K562 (cell line): ENCODE measurements around the gene CALHM2. TPM values are rescaled to one million over a fixed set of nuclear protein-coding genes. Genes with fewer than 3 reads are reported as not detected.

Experiments
- CHCHD3 ChIP-seq: fragments of 250-450 bp; sonication (Bioruptor Pico); IDR thresholded peaks from 2 replicates; pipeline ENCODE4 v2.1.2; 2022; ENCODE audit warnings: mild to moderate bottlenecking
- EWSR1 ChIP-seq: fragments of 450-650 bp; IDR thresholded peaks from 2 replicates; pipeline ENCODE4 v1.6.1; 2018; ENCODE audit warnings: borderline replicate concordance, mild to moderate bottlenecking, low read depth, moderate library complexity; ENCODE audit not compliant: partially characterized antibody
- FOSL1 ChIP-seq: fragments of 200-800 bp; sonication (Bioruptor generic); conservative IDR thresholded peaks from 2 replicates; pipeline ENCODE4 v1.6.1; 2016; ENCODE audit warnings: missing genetic modification characterization, missing compliant biosample characterization
- FOXA3 ChIP-seq, 2 experiments: fragments of 450-650 bp in 1 of 2; sonication (generic) in 1 of 2; formaldehyde crosslinking; IDR thresholded peaks in 1 of 2; conservative IDR thresholded peaks in 1 of 2; 2 replicates each; pipeline versions ENCODE4 v1.4.0 to v1.8.0; 2020 to 2022; ENCODE audit warnings: mild to moderate bottlenecking in 2 of 2, missing genetic modification reagents in 1 of 2
- HMG20B ChIP-seq: fragments of 250-450 bp; sonication (Bioruptor Pico); IDR thresholded peaks from 2 replicates; pipeline ENCODE4 v1.5.0; 2021; ENCODE audit warnings: mild to moderate bottlenecking
- L3MBTL2 ChIP-seq: fragments of 450-650 bp; IDR thresholded peaks from 2 replicates; pipeline ENCODE4 v1.6.1; 2016; ENCODE audit warnings: mild to moderate bottlenecking, moderate library complexity
- MAZ ChIP-seq, 2 experiments: fragments of 450-650 bp in 1 of 2; sonication (generic) in 1 of 2; formaldehyde crosslinking; IDR thresholded peaks in 1 of 2; conservative IDR thresholded peaks in 1 of 2; 2 replicates each; pipeline versions ENCODE4 v1.4.0 to v1.5.0; 2020; ENCODE audit warnings: mild to moderate bottlenecking in 1 of 2, missing genetic modification reagents in 1 of 2
- MEF2A ChIP-seq: IDR thresholded peaks from 2 replicates; pipeline ENCODE4 v1.6.1; 2011; ENCODE audit warnings: low read depth, mild to moderate bottlenecking, low read length, moderate library complexity; ENCODE audit not compliant: control insufficient read depth
- MYNN ChIP-seq, 2 experiments: sonication (generic); formaldehyde crosslinking in 1 of 2; IDR thresholded peaks; 2 replicates each; pipeline versions ENCODE4 v1.5.0 to v1.6.1; 2016 to 2020; ENCODE audit warnings: antibody characterized with exemption in 1 of 2, missing genetic modification reagents in 1 of 2
- NFIC ChIP-seq: fragments of 450-650 bp; IDR thresholded peaks from 2 replicates; pipeline ENCODE4 v1.6.1; 2017; ENCODE audit warnings: mild to moderate bottlenecking, inconsistent platforms
- NFXL1 ChIP-seq: fragments of 450-650 bp; formaldehyde crosslinking; IDR thresholded peaks from 2 replicates; pipeline ENCODE4 v1.4.0; 2021; ENCODE audit warnings: mild to moderate bottlenecking
- PHF21A ChIP-seq: fragments of 450-650 bp; IDR thresholded peaks from 2 replicates; pipeline ENCODE4 v1.6.1; 2017; ENCODE audit warnings: low read depth, borderline replicate concordance
- SUPT5H ChIP-seq: fragments of 450-650 bp; IDR thresholded peaks from 2 replicates; pipeline ENCODE4 v1.6.1; 2016
- ZNF436 ChIP-seq: fragments of 250-450, 450-650 bp; sonication (Bioruptor Pico); formaldehyde crosslinking; IDR thresholded peaks from 2 replicates; pipeline ENCODE4 v1.7.0; 2020; ENCODE audit warnings: mild to moderate bottlenecking
- ZNF695 ChIP-seq: fragments of 450-650 bp; formaldehyde crosslinking; IDR thresholded peaks from 2 replicates; pipeline ENCODE4 v1.4.0; 2020; ENCODE audit warnings: mild to moderate bottlenecking, moderate library complexity
- ZNF79 ChIP-seq: fragments of 250-450 bp; sonication (Bioruptor Pico); IDR thresholded peaks from 2 replicates; pipeline ENCODE4 v1.4.0; 2020; ENCODE audit warnings: low read depth, mild to moderate bottlenecking, moderate library complexity
- polyA plus RNA-seq, 8 experiments: library from polyadenylated mRNA; depleted of rRNA in 4 of 8; stranded (reverse) in 5 of 8; unstranded in 3 of 8; fragments of >200 nt; fragmentation: Nextera tagmentation in 2 of 8; fragmentation: Illumina TruSeq in 1 of 8; extraction: Ambion mirVana in 2 of 8; extraction: Trizol in 1 of 8; gene quantifications; 2 replicates each; pipeline versions ENCODE4 v1.2.1 to v1.2.3, GENCODE V29; 2011 to 2014; ENCODE audit warnings: inconsistent platforms in 1 of 8, missing spikeins in 1 of 8
- total RNA-seq, 7 experiments: library from RNA; depleted of rRNA in 6 of 7; stranded (reverse); fragments of >200 nt in 6 of 7; fragmentation: Illumina TruSeq in 2 of 7; extraction: Trizol in 2 of 7; gene quantifications; 2 replicates each; pipeline versions ENCODE4 v1.2.1 to v1.2.3, GENCODE V29; 2011 to 2021; ENCODE audit warnings: low replicate concordance in 1 of 7
- TF ChIP-seq, protein P1 (sequence below): fragments of 250-450 bp; sonication (Bioruptor Pico); IDR thresholded peaks from 2 replicates; pipeline ENCODE4 v1.8.0; 2022; ENCODE audit warnings: inconsistent platforms, mild to moderate bottlenecking, moderate library complexity, borderline replicate concordance

CALHM2 gene
- total and polyA plus RNA-seq, 9 of the 15 experiments (the other 6 are each of a cell fraction or from before 2014, with no cell fraction given) = 0.08 to 0.14 (median 0.13) TPM; not detected in 6

DNA sequence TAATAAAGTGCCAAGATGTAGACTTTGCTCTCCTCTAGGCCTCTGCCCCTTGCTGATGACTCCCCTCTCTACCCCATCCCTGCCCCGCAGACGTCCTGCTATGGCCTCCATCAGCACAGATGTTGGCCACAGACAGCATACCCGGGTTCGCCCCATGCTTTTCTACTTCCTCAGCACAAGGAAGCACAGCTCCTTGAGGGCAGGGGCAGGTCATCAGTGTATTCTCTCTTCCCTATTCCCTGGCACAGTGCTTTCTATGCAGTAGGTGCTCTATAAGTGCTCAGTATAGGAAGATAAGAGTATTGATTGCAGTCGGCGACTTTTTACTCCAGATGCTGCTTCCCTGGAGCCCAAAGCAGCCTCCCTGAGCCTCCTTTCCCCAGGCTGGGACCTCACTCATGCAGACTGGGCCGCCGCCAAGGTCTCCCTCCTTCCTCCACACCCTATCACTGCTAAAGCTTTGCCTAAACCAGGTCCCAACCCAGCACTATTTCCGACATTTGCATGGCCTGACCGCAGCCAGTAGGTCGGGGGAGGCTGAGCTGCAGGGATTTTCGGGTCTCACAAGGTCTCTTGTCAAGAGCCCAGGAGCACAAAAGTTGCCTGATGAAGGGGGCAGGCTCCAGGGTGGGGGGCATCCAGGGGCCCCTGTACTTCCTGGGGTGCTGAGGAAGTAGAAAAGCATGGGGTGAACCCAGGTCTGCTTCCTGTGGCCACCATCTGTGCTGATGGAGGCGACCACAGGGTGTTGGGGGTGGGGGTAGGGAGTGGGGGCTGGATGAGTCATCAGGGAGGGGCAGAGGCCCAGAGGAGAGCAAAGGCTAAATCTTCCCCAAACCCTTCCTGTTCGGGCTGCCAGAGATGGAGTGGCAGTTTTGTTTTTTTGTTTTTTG, 18.8 kb upstream of the CALHM2 start (continued):
- TF ChIP-seq ZNF79 (CRISPR knock-in tag) (no peak), ZNF436 (no peak), ZNF695 (CRISPR knock-in tag) (no peak), HMG20B (no peak), NFIC (peak; percentile 51), L3MBTL2 (no peak), FOSL1 (peak; percentile 87), NFXL1 (CRISPR knock-in tag) (no peak), SUPT5H (no peak), MYNN (IDR thresholded peaks at IDR 0.05) (no peak), MYNN (CRISPR knock-in tag; IDR thresholded peaks at IDR 0.05) (no peak), EWSR1 (no peak), MEF2A (no peak), MAZ (CRISPR knock-in tag; conservative IDR thresholded peaks at IDR 0.05 in 1 of 2, IDR thresholded peaks at IDR 0.05 in 1 of 2) (peak; percentile 38 to 88; a peak in 3 of 4 replicates), PHF21A (0 out of 2 replicates have a peak, but pooled peaks have one; percentile 48), CHCHD3 (CRISPR knock-in tag) (no peak), FOXA3 (CRISPR knock-in tag; conservative IDR thresholded peaks at IDR 0.05 in 1 of 2, IDR thresholded peaks at IDR 0.05 in 1 of 2) (no peak)
- TF ChIP-seq, protein P1, sequence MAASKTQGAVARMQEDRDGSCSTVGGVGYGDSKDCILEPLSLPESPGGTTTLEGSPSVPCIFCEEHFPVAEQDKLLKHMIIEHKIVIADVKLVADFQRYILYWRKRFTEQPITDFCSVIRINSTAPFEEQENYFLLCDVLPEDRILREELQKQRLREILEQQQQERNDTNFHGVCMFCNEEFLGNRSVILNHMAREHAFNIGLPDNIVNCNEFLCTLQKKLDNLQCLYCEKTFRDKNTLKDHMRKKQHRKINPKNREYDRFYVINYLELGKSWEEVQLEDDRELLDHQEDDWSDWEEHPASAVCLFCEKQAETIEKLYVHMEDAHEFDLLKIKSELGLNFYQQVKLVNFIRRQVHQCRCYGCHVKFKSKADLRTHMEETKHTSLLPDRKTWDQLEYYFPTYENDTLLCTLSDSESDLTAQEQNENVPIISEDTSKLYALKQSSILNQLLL (CRISPR knock-in tag) = no peak
